GM21786 (cell line): ENCODE results near the gene SORCS2.

ENCODE experiments used
- ATAC-seq: cut with Tn5 transposase; IDR thresholded peaks from one replicate; pipeline ENCODE4 v1.9.1; 2021; ENCODE audit not compliant: unreplicated experiment

Gene SORCS2

GRCh38 chr4:7790023-7790422 lies 597.7 kb downstream of the SORCS2 start:
- no peak for ATAC-seq

- ATAC-seq = no peak
Measured at GRCh38 chr4:7790999-7791398, 598.7 kb downstream of the SORCS2 start.
